Gastrocnemius medialis (tissue), 4 donors: ENCODE measurements around the gene PDE4D.

ENCODE experiments used
- CTCF ChIP-seq, 5 experiments: fragments of 450-650 bp in 3 of 5; fragments of 200-600 bp in 2 of 5; sonication (generic) in 2 of 5; IDR thresholded peaks in 4 of 5; conservative IDR thresholded peaks in 1 of 5; 1 replicate in 4 of 5; 2 replicates in 1 of 5; pipeline ENCODE4 v1.5.1; 2016 to 2019; ENCODE audit warnings: antibody characterized with exemption in 5 of 5, mild to moderate bottlenecking in 3 of 5, moderate library complexity in 3 of 5
- POLR2A ChIP-seq, 2 donors: fragments of 450-650 bp; IDR thresholded peaks; one replicate each; pipeline ENCODE4 v1.6.1; 2017; ENCODE audit warnings: antibody characterized with exemption in 2 of 2, mild to moderate bottlenecking in 2 of 2, moderate library complexity in 2 of 2

- TF ChIP-seq CTCF (IDR thresholded peaks at IDR 0.05 in 4 of 5, conservative IDR thresholded peaks at IDR 0.05 in 1 of 5) (no peak), POLR2A (IDR thresholded peaks at IDR 0.05) (no peak)
These were observed 571.9 kb downstream of the PDE4D start for GRCh38 chr5:59321642-59322041.
